Tibial artery (tissue), 4 donors: ENCODE data around the gene MAP1LC3B.
A peak's percentile ranks its signal among the peaks of the same experiment; 100 is the strongest.

Source experiments
- DNase-seq, 2 donors: peaks; one replicate each; pipeline ENCODE4 v3.0.0-alpha.2; 2019
- H3K27ac ChIP-seq, 2 donors: fragments of 200-600 bp; sonication (generic) in 1 of 2; 1 replicate in 1 of 2; 2 replicates in 1 of 2; pipeline ENCODE4 v1.5.1; 2018 to 2019; ENCODE audit warnings: mild to moderate bottlenecking in 1 of 2
- H3K27me3 ChIP-seq, 2 donors: fragments of 200-600 bp; sonication (generic) in 1 of 2; one replicate each; pipeline versions ENCODE4 v1.5.1 to v1.6.0; 2016 to 2019
- H3K36me3 ChIP-seq, 3 donors: fragments of 200-600 bp; sonication (generic) in 2 of 3; one replicate each; pipeline ENCODE4 v1.5.1; 2016 to 2019; ENCODE audit warnings: mild to moderate bottlenecking in 2 of 3
- H3K4me1 ChIP-seq, 4 donors: fragments of 200-600 bp; sonication (generic) in 2 of 4; 1 replicate in 3 of 4; 2 replicates in 1 of 4; pipeline ENCODE4 v1.5.1; 2016 to 2019
- H3K4me3 ChIP-seq, 2 donors: fragments of 200-600 bp; sonication (generic) in 1 of 2; 1 replicate in 1 of 2; 2 replicates in 1 of 2; pipeline ENCODE4 v1.5.1; 2018 to 2019; ENCODE audit warnings: mild to moderate bottlenecking in 2 of 2
- H3K9me3 ChIP-seq, 3 donors: fragments of 200-600 bp; sonication (generic) in 1 of 3; one replicate each; pipeline ENCODE4 v1.5.1; 2016 to 2019
- CTCF ChIP-seq, 2 experiments: fragments of 200-600 bp in 1 of 2; fragments of 450-650 bp in 1 of 2; IDR thresholded peaks; one replicate each; pipeline ENCODE4 v1.5.1; 2017 to 2019; ENCODE audit warnings: antibody characterized with exemption in 2 of 2, mild to moderate bottlenecking in 1 of 2, moderate library complexity in 1 of 2
- intact Hi-C: fragments of 100-400 bp; cut with DNase I; formaldehyde crosslinking; loops from one replicate; pipeline ENCODE4 v1.15.0; 2023; ENCODE audit warnings: low total_unique reads

The MAP1LC3B gene

GRCh38 chr16:87410530-87410929 is 18.4 kb downstream of the MAP1LC3B start:
- Histone ChIP-seq H3K27me3 (no peaks in the 10 kb centered on the region), H3K27ac (no peak overlapping the region), H3K36me3 (peaks cover 81 to 95% (median 91%) of the 10 kb centered on the region in 3 donors), H3K9me3 (no peaks in the 10 kb centered on the region), H3K4me1 (no peaks in the 10 kb centered on the region), H3K4me3 (no peak overlapping the region)
- no peak for TF ChIP-seq CTCF (IDR thresholded peaks at IDR 0.05)
- intact Hi-C loops, result no loop called here
- DNase-seq, result peak in 1 of 2 donors; percentile 55

GRCh38 chr16:87410968-87411367 is 18.8 kb downstream of the MAP1LC3B start:
- H3K4me3 ChIP-seq, result no peak overlapping the region
- peak in 1 of 2 donors; percentile 53 for DNase-seq
- no peaks in the 10 kb centered on the region for H3K9me3 ChIP-seq
- no peaks in the 10 kb centered on the region for H3K4me1 ChIP-seq
- peaks cover 79 to 95% (median 92%) of the 10 kb centered on the region in 3 donors for H3K36me3 ChIP-seq
- H3K27me3 ChIP-seq, result no peaks in the 10 kb centered on the region
- no peak overlapping the region for H3K27ac ChIP-seq
- intact Hi-C loops, result no loop called here
- no peak for TF ChIP-seq CTCF (IDR thresholded peaks at IDR 0.05)

DNA sequence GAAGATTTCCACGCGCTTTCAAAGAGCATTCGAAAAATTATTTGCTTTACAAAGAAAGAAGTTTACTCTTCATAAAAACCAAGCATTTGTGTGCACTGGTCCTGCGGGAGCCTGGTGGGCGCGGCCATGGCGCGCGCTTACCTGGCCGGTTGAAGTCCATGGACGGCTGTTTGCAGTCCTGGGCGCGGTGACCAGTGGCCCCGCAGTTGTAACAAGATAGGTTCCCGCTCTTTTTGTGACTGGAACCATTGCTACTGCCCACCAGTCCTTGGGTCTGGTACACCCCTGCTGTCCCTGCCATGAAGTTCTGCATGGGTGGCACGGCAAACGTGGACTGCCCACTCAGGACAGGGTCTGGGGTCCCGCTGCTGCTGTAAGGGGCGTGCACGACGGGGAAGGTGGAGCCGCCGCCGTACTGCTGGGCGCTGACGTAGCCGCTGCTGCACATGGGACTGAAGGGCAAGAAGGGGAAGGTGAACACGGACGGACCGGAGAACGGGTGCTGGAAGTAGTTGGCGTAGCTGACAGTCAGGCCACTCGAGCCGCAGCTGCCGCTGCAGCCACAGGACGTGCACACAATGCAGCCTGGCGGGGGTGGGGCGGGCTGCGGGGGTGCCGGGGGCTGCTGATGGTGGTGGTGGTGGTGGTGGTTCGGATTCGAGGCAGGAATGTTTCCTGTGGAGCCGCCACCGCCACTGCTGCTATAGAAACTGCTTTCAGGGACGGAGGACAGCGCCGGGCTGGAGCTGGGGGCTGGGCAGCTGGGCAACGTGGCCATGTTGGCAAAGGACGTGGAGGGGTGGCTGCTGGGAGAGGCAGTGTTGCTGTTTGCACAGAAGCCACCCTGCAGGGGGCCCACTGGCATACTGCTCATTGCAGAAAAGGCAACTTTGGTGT is 19.5 kb downstream of the MAP1LC3B start:
- no peaks in the 10 kb centered on the region for H3K4me1 ChIP-seq
- no peaks in the 10 kb centered on the region for H3K9me3 ChIP-seq
- DNase-seq, result peak in 1 of 2 donors; percentile 61
- H3K27me3 ChIP-seq, result no peaks in the 10 kb centered on the region
- no peak overlapping the region for H3K4me3 ChIP-seq
- H3K27ac ChIP-seq, result no peak overlapping the region
- intact Hi-C loops, result no loop called here
- peaks cover 72 to 95% (median 94%) of the 10 kb centered on the region in 3 donors for H3K36me3 ChIP-seq
- no peak for TF ChIP-seq CTCF (IDR thresholded peaks at IDR 0.05)

DNA sequence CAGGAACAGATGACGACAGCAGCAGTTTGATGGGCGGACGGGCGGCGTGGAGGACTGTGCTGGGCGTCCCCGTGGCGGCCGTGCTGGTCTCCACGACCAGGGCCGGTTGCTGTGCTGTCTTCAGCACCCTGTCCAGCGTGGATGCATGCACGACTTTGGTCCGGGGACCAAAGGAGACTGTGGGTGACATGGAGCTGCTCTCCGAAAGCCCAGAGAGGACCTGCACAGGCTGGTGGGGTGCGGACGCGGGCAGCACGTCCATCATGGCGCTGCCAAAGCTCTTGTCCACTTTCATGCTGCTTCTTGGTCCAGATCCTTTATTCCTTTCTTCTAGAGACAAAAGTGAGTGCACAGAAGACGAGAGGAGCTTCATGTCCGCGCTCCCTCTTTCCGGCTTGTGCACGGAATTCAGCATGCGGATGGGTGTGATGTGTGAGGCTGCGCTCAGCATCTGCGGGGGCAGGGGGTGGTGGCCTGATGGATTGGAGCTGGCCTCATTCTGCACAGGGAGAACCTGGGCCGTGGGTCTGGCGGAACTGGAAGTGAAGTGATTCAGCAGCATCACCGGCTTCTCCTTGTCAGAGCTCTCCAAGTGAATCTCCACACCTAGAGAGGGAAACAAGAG is 20.3 kb downstream of the MAP1LC3B start:
- TF ChIP-seq CTCF (IDR thresholded peaks at IDR 0.05), result no peak
- DNase-seq, result peak in 1 of 2 donors; percentile 45
- Histone ChIP-seq H3K4me3 (no peak overlapping the region), H3K36me3 (peaks cover 72 to 95% (median 93%) of the 10 kb centered on the region in 3 donors), H3K9me3 (no peaks in the 10 kb centered on the region), H3K4me1 (no peaks in the 10 kb centered on the region), H3K27me3 (no peaks in the 10 kb centered on the region), H3K27ac (no peak overlapping the region)
- intact Hi-C loops, result no loop called here

- H3K27ac ChIP-seq, result no peak overlapping the region
- H3K36me3 ChIP-seq, result peaks cover 70 to 95% (median 93%) of the 10 kb centered on the region in 3 donors
- intact Hi-C loops, result no loop called here
- no peak overlapping the region for H3K4me3 ChIP-seq
- H3K4me1 ChIP-seq, result no peaks in the 10 kb centered on the region
- no peak for TF ChIP-seq CTCF (IDR thresholded peaks at IDR 0.05)
- H3K9me3 ChIP-seq, result no peaks in the 10 kb centered on the region
- peak in 1 of 2 donors; percentile 64 for DNase-seq
- H3K27me3 ChIP-seq, result no peaks in the 10 kb centered on the region
Observed at GRCh38 chr16:87412996-87413421, 20.9 kb downstream of the MAP1LC3B start.
